ENCODE data around the gene CD83.
"Not testable (repeated sequence)": the region's sequence is repeated elsewhere in the genome, so short reads cannot be mapped to it uniquely, and the experiment has no call there.

Gene CD83

GRCh38 chr6:14117158-14118090 lies at the start of gene CD83:
TSS of gene CD83 (plus strand) at chr6:14117772. CDS start at chr6:14117812, 40 bp downstream.
- peak; percentile 80 for DNase-seq (ENCODE audit: low spot score)

- DNase-seq (ENCODE audit: low spot score), result no peak
Measured at GRCh38 chr6:14068133-14068532, 49.4 kb upstream of the CD83 start.

- DNase-seq (ENCODE audit: low spot score), result no peak
Measured at GRCh38 chr6:14068623-14069022, 48.9 kb upstream of the CD83 start.

GRCh38 chr6:14070457-14070856 lies 47.1 kb upstream of the CD83 start:
- DNase-seq (ENCODE audit: low spot score), result no peak

- DNase-seq (ENCODE audit: low spot score), result no peak
Measured at GRCh38 chr6:14072084-14072483, 45.5 kb upstream of the CD83 start.

- DNase-seq (ENCODE audit: low spot score), result not testable (repeated sequence)
Measured at GRCh38 chr6:14073561-14074354, 43.8 kb upstream of the CD83 start.

GRCh38 chr6:14074476-14075094 lies 43.0 kb upstream of the CD83 start:
- DNase-seq (ENCODE audit: low spot score), result no peak

- DNase-seq (ENCODE audit: low spot score), result no peak
Measured at GRCh38 chr6:14075095-14075503, 42.5 kb upstream of the CD83 start.

GRCh38 chr6:14077193-14077867 lies 40.2 kb upstream of the CD83 start:
- no peak for DNase-seq (ENCODE audit: low spot score)

GRCh38 chr6:14079433-14079832 lies 38.1 kb upstream of the CD83 start:
- no peak for DNase-seq (ENCODE audit: low spot score)

- DNase-seq (ENCODE audit: low spot score), result no peak
Measured at GRCh38 chr6:14079971-14080370, 37.6 kb upstream of the CD83 start.

- no peak for DNase-seq (ENCODE audit: low spot score)
Measured at GRCh38 chr6:14081126-14081525, 36.4 kb upstream of the CD83 start.

GRCh38 chr6:14082771-14083170 lies 34.8 kb upstream of the CD83 start:
- DNase-seq (ENCODE audit: low spot score), result no peak

GRCh38 chr6:14083262-14083661 lies 34.3 kb upstream of the CD83 start:
- DNase-seq (ENCODE audit: low spot score), result no peak

- no peak for DNase-seq (ENCODE audit: low spot score)
Measured at GRCh38 chr6:14083751-14084150, 33.8 kb upstream of the CD83 start.

GRCh38 chr6:14084388-14084787 lies 33.2 kb upstream of the CD83 start:
- no peak for DNase-seq (ENCODE audit: low spot score)

GRCh38 chr6:14085176-14085787 lies 32.3 kb upstream of the CD83 start:
- no peak for DNase-seq (ENCODE audit: low spot score)

- DNase-seq (ENCODE audit: low spot score), result no peak
Measured at GRCh38 chr6:14086701-14087100, 30.9 kb upstream of the CD83 start.

GRCh38 chr6:14088600-14089192 lies 28.9 kb upstream of the CD83 start:
- no peak for DNase-seq (ENCODE audit: low spot score)

- DNase-seq (ENCODE audit: low spot score), result no peak
Measured at GRCh38 chr6:14089224-14089623, 28.3 kb upstream of the CD83 start.

- no peak for DNase-seq (ENCODE audit: low spot score)
Measured at GRCh38 chr6:14091339-14091978, 26.1 kb upstream of the CD83 start.
